ENCODE data around the gene ELN.

The ELN gene

DNA sequence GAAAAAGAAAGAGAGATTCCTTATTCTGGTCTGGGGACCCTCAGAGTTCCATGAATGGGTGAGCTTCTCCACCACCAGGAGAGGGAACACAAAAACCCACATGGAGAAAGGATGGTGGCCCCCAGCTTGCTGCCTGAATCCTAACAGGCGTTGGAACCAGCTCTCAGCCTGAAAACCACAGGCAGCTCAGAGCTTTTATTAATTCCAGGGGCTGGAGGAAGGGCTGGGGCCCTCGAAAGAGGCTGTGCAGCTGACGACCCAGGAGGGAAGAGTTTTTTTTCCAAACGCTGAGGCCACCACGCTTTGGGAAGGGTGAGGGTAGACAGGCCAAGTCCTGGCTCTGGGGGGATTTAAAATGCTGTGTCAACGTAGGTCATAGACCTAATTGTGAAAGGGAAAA, 10.8 kb upstream of the ELN start:
- H3K4me3 ChIP-seq: no peak overlapping the region
- TF ChIP-seq, protein P1, sequence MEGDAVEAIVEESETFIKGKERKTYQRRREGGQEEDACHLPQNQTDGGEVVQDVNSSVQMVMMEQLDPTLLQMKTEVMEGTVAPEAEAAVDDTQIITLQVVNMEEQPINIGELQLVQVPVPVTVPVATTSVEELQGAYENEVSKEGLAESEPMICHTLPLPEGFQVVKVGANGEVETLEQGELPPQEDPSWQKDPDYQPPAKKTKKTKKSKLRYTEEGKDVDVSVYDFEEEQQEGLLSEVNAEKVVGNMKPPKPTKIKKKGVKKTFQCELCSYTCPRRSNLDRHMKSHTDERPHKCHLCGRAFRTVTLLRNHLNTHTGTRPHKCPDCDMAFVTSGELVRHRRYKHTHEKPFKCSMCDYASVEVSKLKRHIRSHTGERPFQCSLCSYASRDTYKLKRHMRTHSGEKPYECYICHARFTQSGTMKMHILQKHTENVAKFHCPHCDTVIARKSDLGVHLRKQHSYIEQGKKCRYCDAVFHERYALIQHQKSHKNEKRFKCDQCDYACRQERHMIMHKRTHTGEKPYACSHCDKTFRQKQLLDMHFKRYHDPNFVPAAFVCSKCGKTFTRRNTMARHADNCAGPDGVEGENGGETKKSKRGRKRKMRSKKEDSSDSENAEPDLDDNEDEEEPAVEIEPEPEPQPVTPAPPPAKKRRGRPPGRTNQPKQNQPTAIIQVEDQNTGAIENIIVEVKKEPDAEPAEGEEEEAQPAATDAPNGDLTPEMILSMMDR (IDR thresholded peaks at IDR 0.05): no peak
- no peak for DNase-seq (ENCODE audit: low spot score)
- H3K27ac ChIP-seq: peak overlapping the region in 1 of 2 donors; percentile 43

DNA sequence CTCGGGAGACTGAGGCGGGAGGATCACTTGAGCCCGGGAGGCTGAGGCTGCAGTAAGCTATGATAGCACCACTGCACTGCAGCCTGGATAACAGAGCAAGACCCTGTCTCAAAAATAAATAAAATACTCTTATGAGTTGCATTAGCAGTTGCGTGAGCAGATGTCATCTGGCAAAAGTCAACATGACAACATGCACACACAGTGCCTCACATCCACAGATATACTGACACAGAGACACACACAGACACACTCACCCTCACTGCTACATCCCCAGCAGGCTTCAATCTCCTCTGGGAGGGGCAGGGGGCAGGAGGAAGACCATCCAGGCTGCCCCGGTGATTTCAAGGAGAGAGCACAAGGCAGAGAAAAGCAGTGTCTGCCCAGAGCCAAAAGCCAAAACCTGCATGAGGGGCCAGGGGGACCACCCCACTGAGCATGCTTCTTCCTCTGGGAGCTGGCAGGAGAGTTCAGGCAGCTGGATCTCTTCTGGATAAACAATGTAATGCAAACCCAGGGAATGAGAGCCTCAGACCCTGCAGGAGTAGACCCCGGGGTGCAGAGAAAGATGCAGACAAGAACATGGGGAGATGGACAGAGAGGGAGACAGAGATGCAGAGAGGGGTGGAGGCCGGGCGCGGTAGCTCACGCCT, 9.6 kb upstream of the ELN start:
- H3K27ac ChIP-seq: no peak overlapping the region
- TF ChIP-seq, protein P1 (IDR thresholded peaks at IDR 0.05): no peak
- no peak for DNase-seq (ENCODE audit: low spot score)

DNA sequence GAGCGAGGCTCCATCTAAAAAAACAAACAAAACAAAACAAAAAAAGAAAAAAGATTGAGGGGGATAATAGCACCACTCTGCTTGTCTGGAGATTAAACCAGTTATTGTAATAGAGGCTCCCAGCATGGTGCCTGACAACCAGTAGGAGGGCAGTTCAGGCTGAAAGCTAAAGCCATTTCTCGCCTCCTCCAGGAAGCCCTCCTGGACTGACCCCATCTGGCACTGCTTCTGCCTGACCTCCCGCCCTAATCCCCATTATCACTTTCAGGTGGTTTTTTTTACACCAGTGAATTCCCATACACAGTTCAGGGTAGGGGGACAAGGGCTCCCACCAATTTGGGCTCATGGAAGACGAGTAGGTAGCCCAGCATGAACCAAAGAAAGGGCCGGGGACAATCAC, 8.8 kb upstream of the ELN start:
- TF ChIP-seq, protein P1 (IDR thresholded peaks at IDR 0.05): no peak
- Histone ChIP-seq H3K27ac (no peak overlapping the region), H3K4me3 (no peak overlapping the region)
- no peak for DNase-seq (ENCODE audit: low spot score)

More for the DNA sequence above, 9.6 kb upstream of the ELN start:
- H3K4me3 ChIP-seq: no peak overlapping the region

DNA sequence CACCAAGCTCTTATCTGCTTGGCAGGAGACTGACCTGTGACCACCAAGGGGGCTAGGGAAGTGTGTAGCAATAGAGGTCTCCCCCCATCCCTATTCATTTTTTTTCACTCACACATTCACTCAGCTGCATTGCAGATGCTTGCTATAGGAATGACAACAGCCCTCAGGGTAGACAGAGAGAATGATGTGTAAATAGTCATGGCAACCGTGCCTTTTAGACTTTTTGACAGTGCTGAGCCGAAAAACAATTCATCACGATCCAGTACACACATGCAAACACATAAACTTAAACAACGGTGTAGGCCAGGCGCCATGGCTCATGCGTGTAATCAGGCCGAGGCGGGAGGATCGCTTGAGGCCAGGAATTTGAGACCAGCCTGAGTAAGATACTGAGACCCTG, 7.6 kb upstream of the ELN start:
- Histone ChIP-seq H3K4me3 (no peak overlapping the region), H3K27ac (peak overlapping the region in 1 of 2 donors; percentile 19)
- TF ChIP-seq, protein P1 (IDR thresholded peaks at IDR 0.05): no peak
- no peak for DNase-seq (ENCODE audit: low spot score)

- Histone ChIP-seq H3K27ac (peak overlapping the region; percentile 61 to 94), H3K4me3 (peak overlapping the region; percentile 51)
- no peak for DNase-seq (ENCODE audit: low spot score)
- TF ChIP-seq, protein P1 (IDR thresholded peaks at IDR 0.05): no peak
Measured at GRCh38 chr7:74021546-74022320, 6.2 kb upstream of the ELN start.

DNA sequence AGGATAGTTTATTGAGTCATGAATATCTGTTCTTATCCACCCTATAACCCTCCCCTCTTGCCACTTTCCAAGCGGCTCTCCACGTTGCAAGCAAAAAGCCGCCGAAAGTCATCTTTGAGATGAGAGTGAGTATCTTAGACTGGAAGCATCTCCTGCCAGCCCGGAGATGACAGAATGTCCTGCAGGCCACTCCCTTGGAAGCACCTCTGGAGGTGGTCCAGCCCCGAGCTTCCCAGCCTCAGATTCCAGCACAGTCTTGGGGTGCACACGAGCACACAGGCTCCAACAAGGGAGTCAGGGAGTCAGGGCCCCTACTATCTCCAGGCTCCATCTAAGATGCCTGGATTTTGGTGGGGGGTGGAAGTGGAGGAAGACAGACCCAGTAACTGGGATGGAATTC, 5.5 kb upstream of the ELN start:
- TF ChIP-seq, protein P1 (IDR thresholded peaks at IDR 0.05): no peak
- peak overlapping the region; percentile 61 to 94 for H3K27ac ChIP-seq
- DNase-seq (ENCODE audit: low spot score): peak; percentile 71
- peak overlapping the region; percentile 51 for H3K4me3 ChIP-seq
